Loucy (cell line): ENCODE data around the gene RPS29.

Experiments
- CTCF ChIP-seq: fragments of 200-600 bp; sonication (generic); conservative IDR thresholded peaks from 2 replicates; pipeline ENCODE4 v1.5.1; 2014; ENCODE audit warnings: mild to moderate bottlenecking, antibody characterized with exemption, low read length
- EZH2phosphoT487 ChIP-seq: fragments of 200-600 bp; IDR thresholded peaks from 2 replicates; pipeline ENCODE4 v1.6.1; 2018; ENCODE audit warnings: antibody characterized with exemption, mild to moderate bottlenecking, moderate library complexity, borderline replicate concordance

DNA sequence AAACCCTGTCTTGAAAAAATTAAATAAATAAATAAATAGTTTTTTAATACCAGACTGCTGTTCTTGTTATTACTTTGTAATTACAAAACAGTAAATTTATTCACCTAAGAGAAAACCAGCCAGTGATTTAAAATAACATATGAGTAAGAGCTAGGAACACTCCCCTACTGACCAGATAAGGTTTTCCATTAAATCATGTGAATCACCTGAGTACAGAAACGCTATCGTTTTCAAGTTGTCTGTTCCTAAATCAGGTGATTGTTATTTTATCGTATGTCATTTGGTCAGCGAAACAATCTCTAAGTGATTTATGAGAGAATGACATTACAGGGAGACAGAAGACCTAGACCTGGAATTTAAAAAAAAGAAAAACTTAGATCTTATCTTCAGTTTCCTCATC, 47.3 kb downstream of the RPS29 start:
- TF ChIP-seq CTCF, result no peak
- TF ChIP-seq EZH2phosphoT487, result no peak
